Measurements from ENCODE around the gene AP5S1.

DNA sequence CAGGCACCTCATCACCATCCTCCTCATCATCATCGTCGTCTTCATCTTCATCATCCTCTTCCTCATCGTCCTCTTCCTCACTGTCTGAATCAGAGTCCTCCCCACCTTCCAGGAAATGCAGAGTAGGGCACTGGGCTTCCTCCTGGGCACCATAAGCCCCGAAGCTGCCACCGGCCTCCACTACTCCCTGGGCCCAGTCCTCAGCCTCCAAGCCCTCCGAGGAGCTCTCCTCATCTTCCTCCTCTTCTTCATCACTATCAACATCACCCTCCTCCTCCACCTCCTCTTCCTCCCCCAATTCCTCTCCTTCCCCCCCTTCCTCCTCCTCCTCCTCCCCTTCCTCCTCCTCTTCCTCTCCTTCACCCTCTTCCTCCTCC is 35.5 kb upstream of the AP5S1 start:
- TF ChIP-seq, protein P1, sequence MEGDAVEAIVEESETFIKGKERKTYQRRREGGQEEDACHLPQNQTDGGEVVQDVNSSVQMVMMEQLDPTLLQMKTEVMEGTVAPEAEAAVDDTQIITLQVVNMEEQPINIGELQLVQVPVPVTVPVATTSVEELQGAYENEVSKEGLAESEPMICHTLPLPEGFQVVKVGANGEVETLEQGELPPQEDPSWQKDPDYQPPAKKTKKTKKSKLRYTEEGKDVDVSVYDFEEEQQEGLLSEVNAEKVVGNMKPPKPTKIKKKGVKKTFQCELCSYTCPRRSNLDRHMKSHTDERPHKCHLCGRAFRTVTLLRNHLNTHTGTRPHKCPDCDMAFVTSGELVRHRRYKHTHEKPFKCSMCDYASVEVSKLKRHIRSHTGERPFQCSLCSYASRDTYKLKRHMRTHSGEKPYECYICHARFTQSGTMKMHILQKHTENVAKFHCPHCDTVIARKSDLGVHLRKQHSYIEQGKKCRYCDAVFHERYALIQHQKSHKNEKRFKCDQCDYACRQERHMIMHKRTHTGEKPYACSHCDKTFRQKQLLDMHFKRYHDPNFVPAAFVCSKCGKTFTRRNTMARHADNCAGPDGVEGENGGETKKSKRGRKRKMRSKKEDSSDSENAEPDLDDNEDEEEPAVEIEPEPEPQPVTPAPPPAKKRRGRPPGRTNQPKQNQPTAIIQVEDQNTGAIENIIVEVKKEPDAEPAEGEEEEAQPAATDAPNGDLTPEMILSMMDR (conservative IDR thresholded peaks at IDR 0.05 in 1 of 2, IDR thresholded peaks at IDR 0.05 in 1 of 2; ENCODE audit: extremely low read depth in 1 of 2, insufficient read depth in 1 of 2, low read depth in 1 of 2, low read length in 2 of 2): no peak
- TF ChIP-seq EZH2 (IDR thresholded peaks at IDR 0.05; ENCODE audit: borderline replicate concordance, low read length): no peak
